SK-N-SH (cell line): Measurements from ENCODE around the gene CDK5RAP2.

ENCODE experiments used
- EP300 ChIP-seq, 2 experiments: IDR thresholded peaks; 2 replicates each; pipeline versions ENCODE4 v1.4.0 to v1.6.1; 2012; ENCODE audit warnings: borderline replicate concordance in 1 of 2, low read depth in 1 of 2, low read length in 1 of 2
- EZH2phosphoT487 ChIP-seq: fragments of 200-600 bp; sonication (generic); IDR thresholded peaks from 2 replicates; pipeline ENCODE4 v1.6.1; 2017; ENCODE audit warnings: low read depth, mixed run types, mild to moderate bottlenecking, antibody characterized with exemption, moderate library complexity, borderline replicate concordance
- MEF2A ChIP-seq: IDR thresholded peaks from 2 replicates; pipeline ENCODE4 v1.4.0; 2012; ENCODE audit warnings: low read depth, borderline replicate concordance
- NRF1 ChIP-seq: IDR thresholded peaks from 2 replicates; pipeline ENCODE4 v1.6.1; 2012; ENCODE audit warnings: low read depth, mild to moderate bottlenecking, low read length
- SIN3A ChIP-seq: IDR thresholded peaks from 2 replicates; pipeline ENCODE4 v1.6.1; 2012; ENCODE audit warnings: low read depth, mild to moderate bottlenecking, low read length, moderate library complexity, borderline replicate concordance
- SMC3 ChIP-seq: IDR thresholded peaks from 2 replicates; pipeline ENCODE4 v1.6.1; 2012; ENCODE audit warnings: low read depth, low read length, improper control_type of control experiment
- TAF1 ChIP-seq: IDR thresholded peaks from 2 replicates; pipeline ENCODE4 v1.6.1; 2012; ENCODE audit warnings: low read depth, mild to moderate bottlenecking, low read length, moderate library complexity, borderline replicate concordance
- TEAD4 ChIP-seq: IDR thresholded peaks from 2 replicates; pipeline ENCODE4 v1.4.0; 2012; ENCODE audit warnings: mild to moderate bottlenecking, borderline replicate concordance; ENCODE audit not compliant: insufficient read depth
- YY1 ChIP-seq: IDR thresholded peaks from 2 replicates; pipeline ENCODE4 v1.4.0; 2012; ENCODE audit warnings: low read depth, mild to moderate bottlenecking
- TF ChIP-seq, protein P1 (sequence below): fragments of 200-600 bp; sonication (generic); IDR thresholded peaks from 2 replicates; pipeline ENCODE4 v1.6.1; 2017; ENCODE audit warnings: antibody characterized with exemption, mild to moderate bottlenecking, moderate library complexity
- TF ChIP-seq, protein P2 (sequence below): IDR thresholded peaks from 2 replicates; pipeline ENCODE4 v1.4.0; 2012; ENCODE audit warnings: low read depth
- TF ChIP-seq, protein P3 (sequence below): fragments of 150-350 bp; IDR thresholded peaks from 2 replicates; pipeline ENCODE4 v1.6.1; 2017; ENCODE audit warnings: antibody characterized with exemption, low read length, low read depth, borderline replicate concordance
- TF ChIP-seq, protein P4 (sequence below): IDR thresholded peaks from 2 replicates; pipeline ENCODE4 v1.6.1; 2012; ENCODE audit warnings: mild to moderate bottlenecking, low read depth, low read length, moderate library complexity
- TF ChIP-seq, protein P5 (sequence below): IDR thresholded peaks from 2 replicates; pipeline ENCODE4 v1.4.0; 2012; ENCODE audit warnings: low read depth, borderline replicate concordance

DNA sequence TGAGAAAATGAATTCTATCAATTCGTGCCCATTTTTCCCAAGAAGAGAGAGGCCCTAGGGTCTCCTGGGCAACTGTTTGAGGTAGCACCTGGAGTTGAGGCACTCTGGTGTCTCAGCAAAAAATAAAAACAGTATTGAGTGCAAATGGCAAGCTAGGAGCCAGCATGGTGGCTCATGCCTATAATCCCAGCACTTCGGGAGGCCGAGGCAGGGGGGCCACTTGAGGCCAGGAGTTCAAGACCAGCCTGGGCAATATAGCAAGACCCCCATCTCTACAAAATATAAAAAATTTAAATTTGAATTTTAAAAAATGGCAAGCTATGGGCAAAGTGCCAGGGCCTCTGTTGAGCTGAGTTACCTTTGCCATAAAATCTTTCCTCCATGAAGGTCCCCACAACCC lies 136.0 kb downstream of the CDK5RAP2 start:
- TF ChIP-seq, protein P1, sequence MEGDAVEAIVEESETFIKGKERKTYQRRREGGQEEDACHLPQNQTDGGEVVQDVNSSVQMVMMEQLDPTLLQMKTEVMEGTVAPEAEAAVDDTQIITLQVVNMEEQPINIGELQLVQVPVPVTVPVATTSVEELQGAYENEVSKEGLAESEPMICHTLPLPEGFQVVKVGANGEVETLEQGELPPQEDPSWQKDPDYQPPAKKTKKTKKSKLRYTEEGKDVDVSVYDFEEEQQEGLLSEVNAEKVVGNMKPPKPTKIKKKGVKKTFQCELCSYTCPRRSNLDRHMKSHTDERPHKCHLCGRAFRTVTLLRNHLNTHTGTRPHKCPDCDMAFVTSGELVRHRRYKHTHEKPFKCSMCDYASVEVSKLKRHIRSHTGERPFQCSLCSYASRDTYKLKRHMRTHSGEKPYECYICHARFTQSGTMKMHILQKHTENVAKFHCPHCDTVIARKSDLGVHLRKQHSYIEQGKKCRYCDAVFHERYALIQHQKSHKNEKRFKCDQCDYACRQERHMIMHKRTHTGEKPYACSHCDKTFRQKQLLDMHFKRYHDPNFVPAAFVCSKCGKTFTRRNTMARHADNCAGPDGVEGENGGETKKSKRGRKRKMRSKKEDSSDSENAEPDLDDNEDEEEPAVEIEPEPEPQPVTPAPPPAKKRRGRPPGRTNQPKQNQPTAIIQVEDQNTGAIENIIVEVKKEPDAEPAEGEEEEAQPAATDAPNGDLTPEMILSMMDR: no peak
- TF ChIP-seq TEAD4 (no peak), EP300 (IDR thresholded peaks at IDR 0.05; ENCODE audit: borderline replicate concordance in 1 of 2, low read depth in 1 of 2, low read length in 1 of 2) (no peak), EZH2phosphoT487 (no peak), NRF1 (no peak), SIN3A (no peak), YY1 (no peak), TAF1 (no peak), SMC3 (no peak), MEF2A (no peak)
- TF ChIP-seq, protein P2, sequence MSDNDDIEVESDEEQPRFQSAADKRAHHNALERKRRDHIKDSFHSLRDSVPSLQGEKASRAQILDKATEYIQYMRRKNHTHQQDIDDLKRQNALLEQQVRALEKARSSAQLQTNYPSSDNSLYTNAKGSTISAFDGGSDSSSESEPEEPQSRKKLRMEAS: no peak
- TF ChIP-seq, protein P3, sequence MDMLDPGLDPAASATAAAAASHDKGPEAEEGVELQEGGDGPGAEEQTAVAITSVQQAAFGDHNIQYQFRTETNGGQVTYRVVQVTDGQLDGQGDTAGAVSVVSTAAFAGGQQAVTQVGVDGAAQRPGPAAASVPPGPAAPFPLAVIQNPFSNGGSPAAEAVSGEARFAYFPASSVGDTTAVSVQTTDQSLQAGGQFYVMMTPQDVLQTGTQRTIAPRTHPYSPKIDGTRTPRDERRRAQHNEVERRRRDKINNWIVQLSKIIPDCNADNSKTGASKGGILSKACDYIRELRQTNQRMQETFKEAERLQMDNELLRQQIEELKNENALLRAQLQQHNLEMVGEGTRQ: no peak
- TF ChIP-seq, protein P4, sequence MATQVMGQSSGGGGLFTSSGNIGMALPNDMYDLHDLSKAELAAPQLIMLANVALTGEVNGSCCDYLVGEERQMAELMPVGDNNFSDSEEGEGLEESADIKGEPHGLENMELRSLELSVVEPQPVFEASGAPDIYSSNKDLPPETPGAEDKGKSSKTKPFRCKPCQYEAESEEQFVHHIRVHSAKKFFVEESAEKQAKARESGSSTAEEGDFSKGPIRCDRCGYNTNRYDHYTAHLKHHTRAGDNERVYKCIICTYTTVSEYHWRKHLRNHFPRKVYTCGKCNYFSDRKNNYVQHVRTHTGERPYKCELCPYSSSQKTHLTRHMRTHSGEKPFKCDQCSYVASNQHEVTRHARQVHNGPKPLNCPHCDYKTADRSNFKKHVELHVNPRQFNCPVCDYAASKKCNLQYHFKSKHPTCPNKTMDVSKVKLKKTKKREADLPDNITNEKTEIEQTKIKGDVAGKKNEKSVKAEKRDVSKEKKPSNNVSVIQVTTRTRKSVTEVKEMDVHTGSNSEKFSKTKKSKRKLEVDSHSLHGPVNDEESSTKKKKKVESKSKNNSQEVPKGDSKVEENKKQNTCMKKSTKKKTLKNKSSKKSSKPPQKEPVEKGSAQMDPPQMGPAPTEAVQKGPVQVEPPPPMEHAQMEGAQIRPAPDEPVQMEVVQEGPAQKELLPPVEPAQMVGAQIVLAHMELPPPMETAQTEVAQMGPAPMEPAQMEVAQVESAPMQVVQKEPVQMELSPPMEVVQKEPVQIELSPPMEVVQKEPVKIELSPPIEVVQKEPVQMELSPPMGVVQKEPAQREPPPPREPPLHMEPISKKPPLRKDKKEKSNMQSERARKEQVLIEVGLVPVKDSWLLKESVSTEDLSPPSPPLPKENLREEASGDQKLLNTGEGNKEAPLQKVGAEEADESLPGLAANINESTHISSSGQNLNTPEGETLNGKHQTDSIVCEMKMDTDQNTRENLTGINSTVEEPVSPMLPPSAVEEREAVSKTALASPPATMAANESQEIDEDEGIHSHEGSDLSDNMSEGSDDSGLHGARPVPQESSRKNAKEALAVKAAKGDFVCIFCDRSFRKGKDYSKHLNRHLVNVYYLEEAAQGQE: no peak
- TF ChIP-seq, protein P5, sequence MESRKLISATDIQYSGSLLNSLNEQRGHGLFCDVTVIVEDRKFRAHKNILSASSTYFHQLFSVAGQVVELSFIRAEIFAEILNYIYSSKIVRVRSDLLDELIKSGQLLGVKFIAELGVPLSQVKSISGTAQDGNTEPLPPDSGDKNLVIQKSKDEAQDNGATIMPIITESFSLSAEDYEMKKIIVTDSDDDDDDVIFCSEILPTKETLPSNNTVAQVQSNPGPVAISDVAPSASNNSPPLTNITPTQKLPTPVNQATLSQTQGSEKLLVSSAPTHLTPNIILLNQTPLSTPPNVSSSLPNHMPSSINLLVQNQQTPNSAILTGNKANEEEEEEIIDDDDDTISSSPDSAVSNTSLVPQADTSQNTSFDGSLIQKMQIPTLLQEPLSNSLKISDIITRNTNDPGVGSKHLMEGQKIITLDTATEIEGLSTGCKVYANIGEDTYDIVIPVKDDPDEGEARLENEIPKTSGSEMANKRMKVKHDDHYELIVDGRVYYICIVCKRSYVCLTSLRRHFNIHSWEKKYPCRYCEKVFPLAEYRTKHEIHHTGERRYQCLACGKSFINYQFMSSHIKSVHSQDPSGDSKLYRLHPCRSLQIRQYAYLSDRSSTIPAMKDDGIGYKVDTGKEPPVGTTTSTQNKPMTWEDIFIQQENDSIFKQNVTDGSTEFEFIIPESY: no peak
